Parathyroid adenoma (tissue), 2 donors: ENCODE data around the gene DAAM2.

Source experiments
- H2AFZ ChIP-seq: fragments of 300-600 bp; sonication (generic); one replicate; pipeline ENCODE4 v1.7.0; 2017; ENCODE audit warnings: antibody characterized with exemption, mild to moderate bottlenecking
- H3K27ac ChIP-seq: fragments of 300-600 bp; sonication (generic); one replicate; pipeline ENCODE4 v1.7.0; 2017
- H3K27me3 ChIP-seq: fragments of 300-600 bp; sonication (generic); one replicate; pipeline ENCODE4 v1.7.0; 2017; ENCODE audit warnings: low read length; ENCODE audit not compliant: control insufficient read depth, insufficient read depth
- H3K36me3 ChIP-seq: fragments of 300-600 bp; sonication (generic); one replicate; pipeline ENCODE4 v1.7.0; 2017; ENCODE audit warnings: low read length; ENCODE audit not compliant: control insufficient read depth, insufficient read depth
- H3K4me1 ChIP-seq: fragments of 300-600 bp; sonication (generic); one replicate; pipeline ENCODE4 v1.7.0; 2017; ENCODE audit warnings: control low read depth
- H3K4me2 ChIP-seq: fragments of 300-600 bp; sonication (generic); one replicate; pipeline ENCODE4 v1.7.0; 2017; ENCODE audit warnings: low read length
- H3K4me3 ChIP-seq: fragments of 300-600 bp; sonication (generic); one replicate; pipeline ENCODE4 v1.7.0; 2017; ENCODE audit warnings: low read depth, low read length
- H3K79me2 ChIP-seq: fragments of 300-600 bp; sonication (generic); one replicate; pipeline ENCODE4 v1.7.0; 2017; ENCODE audit warnings: control low read depth
- H3K9ac ChIP-seq: fragments of 300-600 bp; sonication (generic); one replicate; pipeline ENCODE4 v1.7.0; 2017; ENCODE audit warnings: mild to moderate bottlenecking
- H3K9me3 ChIP-seq: fragments of 300-600 bp; sonication (generic); one replicate; pipeline ENCODE4 v1.7.0; 2017; ENCODE audit warnings: low read length; ENCODE audit not compliant: control insufficient read depth
- CTCF ChIP-seq: fragments of 300-600 bp; sonication (generic); IDR thresholded peaks from one replicate; pipeline ENCODE4 v1.7.0; 2017; ENCODE audit warnings: antibody characterized with exemption, mild to moderate bottlenecking
- donor health status: primary hyperparathyroidism.

DAAM2 gene

GRCh38 chr6:39929039-39929732 is 137.0 kb downstream of the DAAM2 start:
- H3K9me3 ChIP-seq: no peaks in the 10 kb centered on the region
- no peak overlapping the region for H3K4me2 ChIP-seq
- H3K79me2 ChIP-seq: no peaks in the 10 kb centered on the region
- H3K9ac ChIP-seq: no peak overlapping the region
- no peaks in the 10 kb centered on the region for H3K36me3 ChIP-seq
- no peak overlapping the region for H2AFZ ChIP-seq
- no peak overlapping the region for H3K27ac ChIP-seq
- no peaks in the 10 kb centered on the region for H3K27me3 ChIP-seq
- H3K4me3 ChIP-seq: no peak overlapping the region
- no peak for TF ChIP-seq CTCF
- H3K4me1 ChIP-seq: peaks cover 9% of the 10 kb centered on the region

- no peaks in the 10 kb centered on the region for H3K27me3 ChIP-seq
- no peak overlapping the region for H3K4me3 ChIP-seq
- peaks cover 9% of the 10 kb centered on the region for H3K4me1 ChIP-seq
- H3K36me3 ChIP-seq: no peaks in the 10 kb centered on the region
- H2AFZ ChIP-seq: no peak overlapping the region
- no peaks in the 10 kb centered on the region for H3K79me2 ChIP-seq
- H3K27ac ChIP-seq: no peak overlapping the region
- no peak overlapping the region for H3K4me2 ChIP-seq
- no peaks in the 10 kb centered on the region for H3K9me3 ChIP-seq
- no peak overlapping the region for H3K9ac ChIP-seq
- no peak for TF ChIP-seq CTCF
Measured at GRCh38 chr6:39929733-39930461, 137.7 kb downstream of the DAAM2 start.

- Histone ChIP-seq H3K4me3 (no peak overlapping the region), H3K9ac (no peak overlapping the region), H3K27ac (no peak overlapping the region), H3K4me2 (no peak overlapping the region), H2AFZ (no peak overlapping the region), H3K4me1 (peaks cover 9% of the 10 kb centered on the region), H3K79me2 (no peaks in the 10 kb centered on the region), H3K9me3 (no peaks in the 10 kb centered on the region), H3K27me3 (no peaks in the 10 kb centered on the region), H3K36me3 (no peaks in the 10 kb centered on the region)
- TF ChIP-seq CTCF: no peak
Measured at GRCh38 chr6:39930540-39930939, 138.4 kb downstream of the DAAM2 start.

- Histone ChIP-seq H3K9me3 (no peaks in the 10 kb centered on the region), H3K4me1 (peaks cover 9% of the 10 kb centered on the region), H3K79me2 (no peaks in the 10 kb centered on the region), H2AFZ (no peak overlapping the region), H3K9ac (no peak overlapping the region), H3K4me2 (no peak overlapping the region), H3K36me3 (no peaks in the 10 kb centered on the region), H3K4me3 (no peak overlapping the region), H3K27me3 (no peaks in the 10 kb centered on the region), H3K27ac (no peak overlapping the region)
- no peak for TF ChIP-seq CTCF
Measured at GRCh38 chr6:39931607-39932006, 139.4 kb downstream of the DAAM2 start.
